Measurements from ENCODE around the gene CXCR6. TPM values are rescaled to one million over a fixed set of nuclear protein-coding genes. Genes with fewer than 3 reads are reported as not detected.
A peak's percentile ranks its signal among the peaks of the same experiment; 100 is the strongest.

Gene CXCR6
- total RNA-seq, 4 donors from 2014 or later: 1.7 to 3.6 (median 2.5) TPM; not detected in 1

DNA sequence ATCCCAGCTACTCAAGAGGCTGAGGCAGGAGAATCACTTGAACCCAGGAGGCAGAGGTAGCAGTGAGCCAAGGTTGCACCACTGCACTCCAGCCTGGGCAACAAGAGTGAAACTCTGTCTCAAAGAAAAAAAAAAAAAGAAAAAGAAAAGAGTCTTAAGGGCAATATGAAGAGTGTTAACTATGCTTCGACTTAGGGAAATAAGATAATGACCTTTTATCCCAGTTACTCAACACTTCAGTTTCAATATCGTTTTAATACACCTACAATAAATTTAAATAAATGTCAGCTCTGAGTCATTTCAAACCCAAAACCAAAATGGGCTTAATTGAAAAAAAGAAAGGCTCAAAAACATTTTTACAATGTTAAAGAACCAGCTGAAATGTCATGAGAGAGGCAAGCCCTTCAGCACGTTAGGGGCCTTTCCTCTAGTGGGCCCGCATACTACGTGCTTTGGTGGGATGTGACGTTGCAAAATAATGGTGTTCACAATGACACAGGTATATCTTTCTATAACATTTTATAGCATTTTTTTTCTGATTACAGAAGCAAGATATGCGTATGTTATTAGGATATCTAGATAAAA lies 37.1 kb downstream of the CXCR6 start:
- TF ChIP-seq, protein P1, sequence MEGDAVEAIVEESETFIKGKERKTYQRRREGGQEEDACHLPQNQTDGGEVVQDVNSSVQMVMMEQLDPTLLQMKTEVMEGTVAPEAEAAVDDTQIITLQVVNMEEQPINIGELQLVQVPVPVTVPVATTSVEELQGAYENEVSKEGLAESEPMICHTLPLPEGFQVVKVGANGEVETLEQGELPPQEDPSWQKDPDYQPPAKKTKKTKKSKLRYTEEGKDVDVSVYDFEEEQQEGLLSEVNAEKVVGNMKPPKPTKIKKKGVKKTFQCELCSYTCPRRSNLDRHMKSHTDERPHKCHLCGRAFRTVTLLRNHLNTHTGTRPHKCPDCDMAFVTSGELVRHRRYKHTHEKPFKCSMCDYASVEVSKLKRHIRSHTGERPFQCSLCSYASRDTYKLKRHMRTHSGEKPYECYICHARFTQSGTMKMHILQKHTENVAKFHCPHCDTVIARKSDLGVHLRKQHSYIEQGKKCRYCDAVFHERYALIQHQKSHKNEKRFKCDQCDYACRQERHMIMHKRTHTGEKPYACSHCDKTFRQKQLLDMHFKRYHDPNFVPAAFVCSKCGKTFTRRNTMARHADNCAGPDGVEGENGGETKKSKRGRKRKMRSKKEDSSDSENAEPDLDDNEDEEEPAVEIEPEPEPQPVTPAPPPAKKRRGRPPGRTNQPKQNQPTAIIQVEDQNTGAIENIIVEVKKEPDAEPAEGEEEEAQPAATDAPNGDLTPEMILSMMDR (IDR thresholded peaks at IDR 0.05): no peak
- TF ChIP-seq POLR2A (IDR thresholded peaks at IDR 0.05): no peak
- Histone ChIP-seq H3K36me3 (peaks cover 0 to 78% (median 0%) of the 10 kb centered on the region in 3 donors), H3K4me1 (peaks cover 0 to 37% (median 5%) of the 10 kb centered on the region in 4 donors), H3K9me3 (no peaks in the 10 kb centered on the region), H3K27ac (peak overlapping the region in 2 of 4 donors; percentile 14 to 46), H3K27me3 (no peaks in the 10 kb centered on the region), H3K4me3 (no peak overlapping the region)
- no peak for DNase-seq

GRCh38 chr3:45980819-45981218 lies 37.6 kb downstream of the CXCR6 start:
- Histone ChIP-seq H3K36me3 (peaks cover 0 to 73% (median 0%) of the 10 kb centered on the region in 3 donors), H3K4me3 (no peak overlapping the region), H3K27ac (peak overlapping the region in 2 of 4 donors; percentile 0 to 25), H3K9me3 (no peaks in the 10 kb centered on the region), H3K27me3 (no peaks in the 10 kb centered on the region), H3K4me1 (peaks cover 0 to 42% (median 6%) of the 10 kb centered on the region in 4 donors)
- TF ChIP-seq, protein P1 (IDR thresholded peaks at IDR 0.05): no peak
- no peak for TF ChIP-seq POLR2A (IDR thresholded peaks at IDR 0.05)
- no peak for DNase-seq

DNA sequence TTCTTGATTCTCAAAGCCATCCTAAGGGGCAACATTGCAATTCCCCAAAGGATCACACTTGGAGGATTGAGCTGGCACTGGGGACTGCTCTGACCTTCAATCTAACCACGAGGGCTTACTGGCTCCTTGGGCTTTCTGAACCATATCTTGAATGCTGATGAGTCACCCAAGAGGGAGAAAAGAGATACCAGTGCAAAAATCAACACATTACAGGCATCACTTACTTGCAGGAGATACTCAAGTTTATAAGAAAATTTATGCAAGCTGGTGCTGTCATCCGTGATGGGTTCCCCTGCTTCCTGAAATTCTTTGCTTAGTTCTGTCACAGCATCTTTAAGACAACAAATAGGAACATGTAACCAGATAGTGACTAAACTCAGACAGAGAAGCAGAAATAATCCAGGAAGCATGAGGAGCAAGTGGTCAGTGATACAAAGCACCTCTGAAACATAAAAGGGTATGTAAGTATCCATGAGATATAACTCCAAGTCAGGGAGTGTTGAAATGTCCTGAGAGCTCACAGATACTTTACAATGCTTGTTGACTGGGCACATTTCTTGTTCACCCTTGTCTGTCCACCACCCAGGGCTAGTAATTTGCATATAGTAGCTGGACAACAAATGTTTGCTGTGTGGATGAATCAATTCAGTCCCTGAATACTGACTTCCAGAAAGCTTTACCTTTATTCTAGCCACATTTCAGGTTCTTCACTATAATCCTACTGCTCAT lies 38.2 kb downstream of the CXCR6 start:
- H3K27ac ChIP-seq: peak overlapping the region in 2 of 4 donors; percentile 0 to 25
- no peaks in the 10 kb centered on the region for H3K9me3 ChIP-seq
- DNase-seq: no peak
- no peak overlapping the region for H3K4me3 ChIP-seq
- TF ChIP-seq, protein P1 (IDR thresholded peaks at IDR 0.05): no peak
- no peak for TF ChIP-seq POLR2A (IDR thresholded peaks at IDR 0.05)
- H3K36me3 ChIP-seq: peaks cover 0 to 68% (median 0%) of the 10 kb centered on the region in 3 donors
- H3K27me3 ChIP-seq: no peaks in the 10 kb centered on the region
- peaks cover 0 to 45% (median 5%) of the 10 kb centered on the region in 4 donors for H3K4me1 ChIP-seq

GRCh38 chr3:45983770-45984169 lies 40.5 kb downstream of the CXCR6 start:
- TF ChIP-seq, protein P1 (IDR thresholded peaks at IDR 0.05): no peak
- TF ChIP-seq POLR2A (IDR thresholded peaks at IDR 0.05): no peak
- no peak overlapping the region for H3K4me3 ChIP-seq
- peaks cover 0 to 60% (median 9%) of the 10 kb centered on the region in 4 donors for H3K4me1 ChIP-seq
- H3K27ac ChIP-seq: no peak overlapping the region
- no peaks in the 10 kb centered on the region for H3K9me3 ChIP-seq
- no peak for DNase-seq
- H3K27me3 ChIP-seq: no peaks in the 10 kb centered on the region
- peaks cover 0 to 54% (median 0%) of the 10 kb centered on the region in 3 donors for H3K36me3 ChIP-seq

GRCh38 chr3:45984331-45985312 lies 41.4 kb downstream of the CXCR6 start:
- TF ChIP-seq POLR2A (IDR thresholded peaks at IDR 0.05): no peak
- TF ChIP-seq, protein P1 (IDR thresholded peaks at IDR 0.05): no peak
- no peak for DNase-seq
- no peaks in the 10 kb centered on the region for H3K9me3 ChIP-seq
- peak overlapping the region in 2 of 4 donors; percentile 70 to 84 for H3K27ac ChIP-seq
- peaks cover 0 to 66% (median 11%) of the 10 kb centered on the region in 4 donors for H3K4me1 ChIP-seq
- H3K27me3 ChIP-seq: no peaks in the 10 kb centered on the region
- H3K36me3 ChIP-seq: peaks cover 0 to 48% (median 0%) of the 10 kb centered on the region in 3 donors
- H3K4me3 ChIP-seq: no peak overlapping the region

Data from Peyer's patch (tissue), 4 donors.